SK-N-SH (cell line): ENCODE data around the gene ATP11A. TPM values are rescaled to one million over a fixed set of nuclear protein-coding genes. Genes with fewer than 3 reads are reported as not detected.

ENCODE experiments used
- CTCF ChIA-PET: fragments of 300-600, 350-600 bp; formaldehyde crosslinking; extraction: SDS; loops from one replicate; lab custom pipeline; 2021; lab: Yijun Ruan, JAX
- POLR2A ChIA-PET: fragments of 350-600 bp; sonication (Branson Sonifier 250); formaldehyde crosslinking; extraction: SDS; loops from one replicate; lab custom pipeline; 2020; ENCODE audit warnings: antibody characterized with exemption, inconsistent platforms; lab: Yijun Ruan, JAX
- DNase-seq: peaks from one replicate; pipeline ENCODE4 v3.0.0; 2012
- H2AFZ ChIP-seq: fragments of 200-600 bp; sonication (generic); 2 replicates; pipeline ENCODE4 v1.8.1; 2016; ENCODE audit warnings: antibody characterized with exemption, mild to moderate bottlenecking, low read depth
- H3F3A ChIP-seq: fragments of 200-600 bp; sonication (generic); replicated peaks from 2 replicates; pipeline ENCODE3; 2016; ENCODE audit warnings: antibody characterized with exemption, mild to moderate bottlenecking; ENCODE audit not compliant: insufficient read depth
- H3K27ac ChIP-seq, 2 experiments: fragments of 200-500 bp in 1 of 2; fragments of 200-600 bp in 1 of 2; sonication (Bioruptor generic) in 1 of 2; sonication (generic), shearing (Covaris generic) in 1 of 2; 2 replicates each; pipeline versions ENCODE4 v1.5.1 to v1.6.1; 2014 to 2016; ENCODE audit warnings: low read depth in 2 of 2, inconsistent platforms in 1 of 2, low read length in 1 of 2, mild to moderate bottlenecking in 1 of 2, mixed read lengths in 1 of 2
- H3K27me3 ChIP-seq: fragments of 200-600 bp; sonication (generic), shearing (Covaris generic); 2 replicates; pipeline ENCODE4 v1.6.1; 2016; ENCODE audit warnings: mixed run types; ENCODE audit not compliant: insufficient read depth
- H3K36me3 ChIP-seq, 2 experiments: fragments of 200-500 bp in 1 of 2; fragments of 200-600 bp in 1 of 2; sonication (Bioruptor generic) in 1 of 2; sonication (generic) in 1 of 2; replicated peaks in 1 of 2; 2 replicates each; pipeline versions ENCODE3 to v1.5.1; 2014 to 2016; ENCODE audit warnings: low read length in 1 of 2, mild to moderate bottlenecking in 1 of 2; ENCODE audit not compliant: insufficient read depth in 2 of 2, control insufficient read depth in 1 of 2
- H3K4me1 ChIP-seq, 2 experiments: fragments of 200-500 bp in 1 of 2; fragments of 200-600 bp in 1 of 2; sonication (Bioruptor generic) in 1 of 2; sonication (generic), shearing (Covaris generic) in 1 of 2; 2 replicates each; pipeline versions ENCODE4 v1.5.1 to v1.6.1; 2014 to 2016; ENCODE audit warnings: low read depth in 1 of 2, low read length in 1 of 2, mixed run types in 1 of 2; ENCODE audit not compliant: insufficient read depth in 2 of 2, control insufficient read depth in 1 of 2
- H3K4me2 ChIP-seq: fragments of 200-600 bp; sonication (generic), shearing (Covaris generic); 2 replicates; pipeline ENCODE4 v1.6.1; 2017; ENCODE audit warnings: mixed run types
- H3K4me3 ChIP-seq, 2 experiments: fragments of 200-500 bp in 1 of 2; fragments of 200-600 bp in 1 of 2; sonication (Bioruptor generic) in 1 of 2; sonication (generic), shearing (Covaris generic) in 1 of 2; 2 replicates each; pipeline versions ENCODE4 v1.5.1 to v1.8.1; 2014 to 2016; ENCODE audit warnings: low read depth in 2 of 2, inconsistent platforms in 1 of 2, low read length in 1 of 2, mild to moderate bottlenecking in 1 of 2, mixed read lengths in 1 of 2, moderate library complexity in 1 of 2
- H3K79me2 ChIP-seq: fragments of 200-600 bp; sonication (generic); 2 replicates; pipeline ENCODE4 v1.8.1; 2017; ENCODE audit warnings: mild to moderate bottlenecking; ENCODE audit not compliant: insufficient read depth
- H3K9ac ChIP-seq: fragments of 200-600 bp; sonication (generic); 2 replicates; pipeline ENCODE4 v1.6.1; 2017; ENCODE audit warnings: mixed run types
- H3K9me2 ChIP-seq: fragments of 200-600 bp; sonication (generic); 2 replicates; pipeline ENCODE4 v1.6.1; 2017; ENCODE audit warnings: mixed run types
- H3K9me3 ChIP-seq: fragments of 200-600 bp; sonication (generic); 2 replicates; pipeline ENCODE4 v1.6.1; 2017; ENCODE audit warnings: mixed run types, mild to moderate bottlenecking, moderate library complexity
- H4K20me1 ChIP-seq: fragments of 200-600 bp; sonication (generic); 2 replicates; pipeline ENCODE4 v1.6.1; 2017; ENCODE audit warnings: mild to moderate bottlenecking, mixed run types; ENCODE audit not compliant: insufficient read depth
- CTCF ChIP-seq: fragments of 200-600 bp; sonication (generic); IDR thresholded peaks from 2 replicates; pipeline ENCODE4 v1.6.1; 2017; ENCODE audit warnings: antibody characterized with exemption, mild to moderate bottlenecking, moderate library complexity
- EP300 ChIP-seq, 2 experiments: IDR thresholded peaks; 2 replicates each; pipeline versions ENCODE4 v1.4.0 to v1.6.1; 2012; ENCODE audit warnings: borderline replicate concordance in 1 of 2, low read depth in 1 of 2, low read length in 1 of 2
- EZH2phosphoT487 ChIP-seq: fragments of 200-600 bp; sonication (generic); IDR thresholded peaks from 2 replicates; pipeline ENCODE4 v1.6.1; 2017; ENCODE audit warnings: low read depth, mixed run types, mild to moderate bottlenecking, antibody characterized with exemption, moderate library complexity, borderline replicate concordance
- MXI1 ChIP-seq: IDR thresholded peaks from 2 replicates; pipeline ENCODE4 v1.6.1; 2012; ENCODE audit warnings: mild to moderate bottlenecking, low read depth, low read length, improper control_type of control experiment
- POLR2AphosphoS5 ChIP-seq: IDR thresholded peaks from 2 replicates; pipeline ENCODE4 v1.6.1; 2012; ENCODE audit warnings: low read depth, low read length
- RAD21 ChIP-seq: IDR thresholded peaks from 2 replicates; pipeline ENCODE4 v1.6.1; 2012; ENCODE audit warnings: mild to moderate bottlenecking, low read length
- RCOR1 ChIP-seq: fragments of 150-350 bp; IDR thresholded peaks from 2 replicates; pipeline ENCODE4 v1.6.1; 2017; ENCODE audit warnings: antibody characterized with exemption, low read length
- REST ChIP-seq: IDR thresholded peaks from 2 replicates; pipeline ENCODE4 v1.6.1; 2012; ENCODE audit warnings: mild to moderate bottlenecking, low read depth, low read length, moderate library complexity
- RFX5 ChIP-seq: IDR thresholded peaks from 2 replicates; pipeline ENCODE4 v1.6.1; 2012; ENCODE audit warnings: mild to moderate bottlenecking, improper control_type of control experiment, low read length
- RXRA ChIP-seq: IDR thresholded peaks from 2 replicates; pipeline ENCODE4 v1.4.0; 2012; ENCODE audit warnings: low read depth, mild to moderate bottlenecking, borderline replicate concordance
- WGBS: methylation state at CpG from one replicate; pipeline ENCODE4 v1.1.6; 2017; ENCODE audit warnings: low lambda C conversion rate; 5-methylcytosine and 5-hydroxymethylcytosine counted together
- polyA plus RNA-seq, 3 experiments: library from polyadenylated mRNA; depleted of rRNA; stranded (reverse); fragments of >200 nt; gene quantifications; 2 replicates each; pipeline ENCODE4 v1.2.3, GENCODE V29; 2012
- TF ChIP-seq, protein P1 (sequence below): fragments of 150-350 bp; IDR thresholded peaks from 2 replicates; pipeline ENCODE4 v1.6.1; 2017; ENCODE audit warnings: antibody characterized with exemption, low read length, low read depth, borderline replicate concordance

The ATP11A gene
- polyA plus RNA-seq, 1 of the 3 experiments (the other 2 are of a cell fraction), result 4.1 TPM

GRCh38 chr13:112831801-112832200 lies 142.0 kb downstream of the ATP11A start:
- Histone ChIP-seq H3F3A (no peaks in the 10 kb centered on the region), H3K9me2 (no peaks in the 10 kb centered on the region), H3K4me2 (no peak overlapping the region), H2AFZ (no peak overlapping the region), H3K9ac (no peak overlapping the region), H3K4me1 (no peaks in the 10 kb centered on the region; a peak in 1 of 4 replicates), H3K27me3 (no peaks in the 10 kb centered on the region), H3K9me3 (no peaks in the 10 kb centered on the region), H4K20me1 (no peaks in the 10 kb centered on the region), H3K79me2 (no peaks in the 10 kb centered on the region), H3K4me3 (no peak overlapping the region), H3K27ac (no peak overlapping the region), H3K36me3 (peaks cover 0 to 44% of the 10 kb centered on the region in 2 experiments)
- ChIA-PET POLR2A (no interaction called here), CTCF (no interaction called here)
- 97% methylated on average over 13 of the region's 13 CpGs for WGBS
- DNase-seq, result no peak
- TF ChIP-seq RAD21, result no peak
- no peak for TF ChIP-seq RFX5
- no peak for TF ChIP-seq EZH2phosphoT487
- TF ChIP-seq, protein P1, sequence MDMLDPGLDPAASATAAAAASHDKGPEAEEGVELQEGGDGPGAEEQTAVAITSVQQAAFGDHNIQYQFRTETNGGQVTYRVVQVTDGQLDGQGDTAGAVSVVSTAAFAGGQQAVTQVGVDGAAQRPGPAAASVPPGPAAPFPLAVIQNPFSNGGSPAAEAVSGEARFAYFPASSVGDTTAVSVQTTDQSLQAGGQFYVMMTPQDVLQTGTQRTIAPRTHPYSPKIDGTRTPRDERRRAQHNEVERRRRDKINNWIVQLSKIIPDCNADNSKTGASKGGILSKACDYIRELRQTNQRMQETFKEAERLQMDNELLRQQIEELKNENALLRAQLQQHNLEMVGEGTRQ, result no peak
- no peak for TF ChIP-seq RCOR1
- TF ChIP-seq EP300 (IDR thresholded peaks at IDR 0.05; ENCODE audit: borderline replicate concordance in 1 of 2, low read depth in 1 of 2, low read length in 1 of 2), result no peak
- no peak for TF ChIP-seq REST

GRCh38 chr13:112832811-112833210 lies 143.0 kb downstream of the ATP11A start:
- H3K4me2 ChIP-seq, result no peak overlapping the region
- H3F3A ChIP-seq, result no peaks in the 10 kb centered on the region
- H2AFZ ChIP-seq, result no peak overlapping the region
- peaks cover 0 to 7% of the 10 kb centered on the region in 2 experiments; a peak in 1 of 4 replicates for H3K4me1 ChIP-seq
- no peak overlapping the region for H3K4me3 ChIP-seq
- peaks cover 0 to 41% of the 10 kb centered on the region in 2 experiments for H3K36me3 ChIP-seq
- CTCF ChIA-PET, result no interaction called here
- H3K27ac ChIP-seq, result no peak overlapping the region
- POLR2A ChIA-PET, result no interaction called here
- no peaks in the 10 kb centered on the region for H3K79me2 ChIP-seq
- no peaks in the 10 kb centered on the region for H4K20me1 ChIP-seq
- H3K9me3 ChIP-seq, result no peaks in the 10 kb centered on the region
- no peak for TF ChIP-seq POLR2AphosphoS5
- TF ChIP-seq RXRA, result no peak
- TF ChIP-seq MXI1, result no peak
- no peak for TF ChIP-seq CTCF
- no peak for TF ChIP-seq RCOR1
- H3K9ac ChIP-seq, result no peak overlapping the region
- no peaks in the 10 kb centered on the region for H3K9me2 ChIP-seq
- no peaks in the 10 kb centered on the region for H3K27me3 ChIP-seq
- 97% methylated on average over 21 of the region's 23 CpGs for WGBS
- no peak for DNase-seq
